Psoas muscle (tissue), 8 donors: ENCODE data around the gene PHLPP1. TPM values are rescaled to one million over a fixed set of nuclear protein-coding genes. Genes with fewer than 3 reads are reported as not detected.

Experiments used
- ATAC-seq, 4 donors: fragments of 200-7000 bp; cut with Tn5 transposase; one replicate each; pipeline ENCODE4 v1.9.1; 2020; ENCODE audit warnings: moderate library complexity in 3 of 4, mild to moderate bottlenecking in 2 of 4
- DNase-seq, 2 donors: peaks; one replicate each; pipeline ENCODE4 v3.0.0-alpha.2; 2020
- H3K27ac ChIP-seq: fragments of 200-600 bp; one replicate; pipeline ENCODE4 v1.8.0; 2022
- H3K27me3 ChIP-seq, 3 donors: fragments of 200-600 bp in 1 of 3; one replicate each; pipeline versions ENCODE4 v1.6.1 to v1.8.0; 2013 to 2022; ENCODE audit warnings: low read length in 2 of 3, mild to moderate bottlenecking in 2 of 3, moderate library complexity in 1 of 3; ENCODE audit not compliant: insufficient read depth in 3 of 3
- H3K36me3 ChIP-seq, 2 donors: fragments of 200-600 bp in 1 of 2; one replicate each; pipeline versions ENCODE4 v1.6.1 to v1.8.0; 2013 to 2022; ENCODE audit warnings: low read depth in 1 of 2, mild to moderate bottlenecking in 1 of 2, moderate library complexity in 1 of 2; ENCODE audit not compliant: insufficient read depth in 1 of 2
- H3K4me1 ChIP-seq: fragments of 200-600 bp; one replicate; pipeline ENCODE4 v1.8.0; 2022
- H3K4me3 ChIP-seq: fragments of 200-600 bp; one replicate; pipeline ENCODE4 v1.8.0; 2022; ENCODE audit warnings: mild to moderate bottlenecking
- H3K9me3 ChIP-seq: fragments of 200-600 bp; one replicate; pipeline ENCODE4 v1.8.0; 2022
- CTCF ChIP-seq: fragments of 200-600 bp; IDR thresholded peaks from one replicate; pipeline ENCODE4 v1.8.0; 2022; ENCODE audit warnings: antibody characterized with exemption
- WGBS, 3 donors: extraction: QIAGEN DNeasy Blood & Tissue Kit; methylation state at CpG; one replicate each; pipeline versions ENCODE4 v1.1.6 to v1.1.7; 2013; 5-methylcytosine and 5-hydroxymethylcytosine counted together
- intact Hi-C, 2 donors: fragments of 100-400 bp; cut with DNase I; formaldehyde crosslinking; loops; one replicate each; pipeline versions ENCODE4 v1.11.0 to v1.14.2; 2022
- polyA plus RNA-seq, 3 donors: library from polyadenylated mRNA; stranded (reverse); fragments of 200-250 nt; gene quantifications; one replicate each; pipeline ENCODE4 v1.2.3, GENCODE V29; 2013
- total RNA-seq, 4 donors: library from RNA; stranded (reverse); fragmentation: NEBNext Ultra II Directional in 2 of 4; extraction: Animal tissue kit (Norgen Biotek cat#: 25700) in 2 of 4; gene quantifications; one replicate each; pipeline versions ENCODE4 v1.2.1 to v1.2.4, GENCODE V29; 2021 to 2023
- donor health status: healthy with polysubstance abuse.
- donor health status: DM: no; HTN: no; CAD: no; lungs with moderate emphysema.
- donor health status: Bipolar disorder and iron deficiency.
- donor health status: healthy.
- donor health status: DM: yes; HTN: yes; CAD: no.
- donor health status: DM: no; HTN: no; CAD: no.
- donor health status: DM: no; HTN: no; CAD: no.
- donor health status: DM: yes; HTN: yes; CAD: no.

Gene PHLPP1
- total and polyA plus RNA-seq, 7 donors = 0.79 to 6.4 (median 3.5) TPM

- ATAC-seq = no peak
Measured at GRCh38 chr18:62894681-62895390, 179.5 kb downstream of the PHLPP1 start.

GRCh38 chr18:62897153-62897552, 181.8 kb downstream of the PHLPP1 start:
- no peak for TF ChIP-seq CTCF
- no peaks in the 10 kb centered on the region for H3K27me3 ChIP-seq
- no peaks in the 10 kb centered on the region for H3K9me3 ChIP-seq
- DNase-seq (no peak), ATAC-seq (no peak)
- H3K4me1 ChIP-seq = no peaks in the 10 kb centered on the region
- peaks cover 0 to 9% of the 10 kb centered on the region in 2 donors for H3K36me3 ChIP-seq
- intact Hi-C loops = no loop called here
- 96 to 100% (median 98%) methylated on average over 1 of the region's 1 CpG for WGBS, 3 donors
- no peak overlapping the region for H3K4me3 ChIP-seq
- no peak overlapping the region for H3K27ac ChIP-seq

More at GRCh38 chr18:62894681-62895390, 179.5 kb downstream of the PHLPP1 start:
- Histone ChIP-seq H3K27me3 (no peaks in the 10 kb centered on the region), H3K27ac (no peak overlapping the region), H3K4me1 (no peaks in the 10 kb centered on the region), H3K4me3 (no peak overlapping the region), H3K36me3 (peaks cover 0 to 9% of the 10 kb centered on the region in 2 donors), H3K9me3 (no peaks in the 10 kb centered on the region)
- intact Hi-C loops = no loop called here
- TF ChIP-seq CTCF = no peak
- DNase-seq = no peak
- 71 to 77% (median 74%) methylated on average over 6 of the region's 6 CpGs for WGBS, 3 donors

DNA sequence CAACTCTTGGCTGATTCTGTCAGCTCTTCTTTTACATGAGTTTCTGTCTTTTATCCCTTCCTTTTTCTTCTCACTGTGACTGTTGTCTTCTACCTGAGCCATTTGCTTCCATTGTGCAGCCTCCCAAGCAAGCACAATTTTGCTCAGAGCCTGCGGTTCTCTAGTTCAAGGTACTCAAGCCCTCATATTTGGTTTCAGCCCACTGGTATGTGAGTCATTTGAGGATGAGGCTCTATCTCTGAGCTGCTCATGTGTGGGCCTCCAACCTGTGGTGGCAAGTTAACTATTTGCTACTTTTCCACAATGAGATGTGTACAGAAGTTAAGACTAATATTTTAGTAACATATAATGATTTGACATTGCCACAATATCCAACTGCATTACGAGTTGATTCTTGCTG, 183.0 kb downstream of the PHLPP1 start:
- DNase-seq = no peak
- 92 to 94% (median 93%) methylated on average over 2 of the region's 2 CpGs for WGBS, 3 donors
- H3K27me3 ChIP-seq = no peaks in the 10 kb centered on the region
- intact Hi-C loops = no loop called here
- no peaks in the 10 kb centered on the region for H3K4me1 ChIP-seq
- no peak overlapping the region for H3K4me3 ChIP-seq
- ATAC-seq = no peak
- no peaks in the 10 kb centered on the region for H3K9me3 ChIP-seq
- TF ChIP-seq CTCF = no peak
- peaks cover 0 to 9% of the 10 kb centered on the region in 2 donors for H3K36me3 ChIP-seq
- H3K27ac ChIP-seq = no peak overlapping the region

- H3K36me3 ChIP-seq = peaks cover 0 to 15% of the 10 kb centered on the region in 2 donors
- DNase-seq (no peak), ATAC-seq (no peak)
- H3K4me1 ChIP-seq = no peaks in the 10 kb centered on the region
- intact Hi-C loops = no loop called here
- H3K4me3 ChIP-seq = no peak overlapping the region
- 97 to 98% (median 97%) methylated on average over 5 of the region's 5 CpGs for WGBS, 3 donors
- H3K27me3 ChIP-seq = no peaks in the 10 kb centered on the region
- H3K9me3 ChIP-seq = no peaks in the 10 kb centered on the region
- no peak for TF ChIP-seq CTCF
- no peak overlapping the region for H3K27ac ChIP-seq
Measured at GRCh38 chr18:62899534-62899933, 184.2 kb downstream of the PHLPP1 start.
